ENCODE data around the gene SRM. TPM values are rescaled to one million over a fixed set of nuclear protein-coding genes. Genes with fewer than 3 reads are reported as not detected.
"Not testable (repeated sequence)": the region's sequence is repeated elsewhere in the genome, so short reads cannot be mapped to it uniquely, and the experiment has no call there.

SRM gene
- total RNA-seq, 2 donors from 2014 or later, result 52.8 to 71.5 TPM

DNA sequence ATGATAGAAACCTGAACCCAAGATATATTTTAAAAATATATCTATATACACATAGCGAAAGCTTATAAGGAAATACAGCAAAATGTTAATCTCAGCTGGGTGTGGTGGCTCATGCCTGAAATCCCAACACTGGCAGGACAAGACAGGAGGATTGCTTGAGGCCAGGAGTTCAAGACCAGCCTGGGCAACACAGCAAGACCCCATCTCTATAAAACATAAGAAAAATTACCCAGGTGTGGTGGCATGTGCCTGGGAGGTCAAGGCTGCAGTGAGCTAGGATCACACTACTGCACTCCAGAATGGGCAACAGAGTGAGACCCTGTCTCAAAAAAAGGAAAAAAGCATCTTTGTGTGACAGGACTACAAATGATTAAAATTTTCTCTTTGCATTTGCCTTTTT, 6.0 kb upstream of the SRM start:
- H3K27ac ChIP-seq, result no peak overlapping the region
- DNase-seq (ENCODE audit: low spot score), result no peak
- H3K27me3 ChIP-seq, result no peaks in the 10 kb centered on the region
- H3K36me3 ChIP-seq, result peaks cover 59% of the 10 kb centered on the region
- peaks cover 0 to 11% of the 10 kb centered on the region in 2 donors for H3K4me1 ChIP-seq
- no peak for TF ChIP-seq CTCF (IDR thresholded peaks at IDR 0.05)
- no peak overlapping the region for H3K4me3 ChIP-seq
- H3K9me3 ChIP-seq, result no peaks in the 10 kb centered on the region

DNA sequence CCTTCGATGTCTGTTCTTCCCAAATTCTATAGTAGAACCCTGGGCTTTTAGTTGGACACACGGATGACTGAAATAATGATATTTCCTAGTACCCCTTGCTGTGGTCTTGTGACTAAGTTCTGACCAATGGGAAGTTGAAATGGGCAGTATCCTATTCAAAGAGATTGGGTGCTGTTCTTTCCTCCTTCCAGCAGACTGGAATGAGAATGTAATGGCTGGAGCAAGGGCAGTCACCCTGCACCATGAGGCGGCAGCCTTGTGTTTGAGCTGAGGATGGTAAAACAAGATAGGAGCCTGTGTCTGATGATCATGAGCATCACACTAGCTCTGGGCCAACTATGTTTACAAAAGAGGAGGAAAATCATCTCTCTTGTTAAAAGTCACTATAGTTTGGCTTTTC, 5.1 kb upstream of the SRM start:
- Histone ChIP-seq H3K27me3 (no peaks in the 10 kb centered on the region), H3K4me3 (no peak overlapping the region), H3K27ac (no peak overlapping the region), H3K9me3 (no peaks in the 10 kb centered on the region), H3K36me3 (peaks cover 53% of the 10 kb centered on the region), H3K4me1 (peaks cover 0 to 15% of the 10 kb centered on the region in 2 donors)
- no peak for TF ChIP-seq CTCF (IDR thresholded peaks at IDR 0.05)
- no peak for DNase-seq (ENCODE audit: low spot score)

GRCh38 chr1:11063937-11064537, 4.2 kb upstream of the SRM start:
- H3K27me3 ChIP-seq; H3K9me3 ChIP-seq; H3K4me3 ChIP-seq; DNase-seq (ENCODE audit: low spot score); H3K27ac ChIP-seq: not testable (repeated sequence)
- peaks cover 0 to 21% of the 10 kb centered on the region in 2 donors for H3K4me1 ChIP-seq
- peaks cover 44% of the 10 kb centered on the region for H3K36me3 ChIP-seq

DNA sequence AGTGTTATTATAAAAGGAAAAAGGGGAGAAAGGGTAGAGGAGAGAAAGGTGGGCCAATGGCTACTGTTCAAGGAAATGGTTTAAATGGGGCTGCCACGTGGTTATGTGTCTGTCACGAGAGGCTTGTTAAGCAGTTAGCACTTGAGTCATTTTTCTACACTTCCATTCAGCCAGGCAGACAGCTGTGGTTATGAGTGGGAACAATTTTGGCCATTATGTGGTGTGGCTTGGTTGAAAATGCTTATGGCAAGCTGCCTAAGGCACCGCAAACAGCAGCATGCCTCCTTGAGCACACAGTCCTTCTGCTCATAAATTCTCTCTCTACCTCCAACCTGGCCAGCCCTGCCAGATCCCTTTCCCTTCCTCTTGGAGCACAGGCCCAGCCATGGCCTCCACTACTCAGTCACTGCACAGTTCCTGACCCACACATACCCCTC, 3.2 kb upstream of the SRM start:
- no peak overlapping the region for H3K4me3 ChIP-seq
- H3K27ac ChIP-seq, result no peak overlapping the region
- TF ChIP-seq CTCF (IDR thresholded peaks at IDR 0.05), result no peak
- H3K36me3 ChIP-seq, result peaks cover 33% of the 10 kb centered on the region
- H3K9me3 ChIP-seq, result no peaks in the 10 kb centered on the region
- H3K4me1 ChIP-seq, result peaks cover 0 to 27% of the 10 kb centered on the region in 2 donors
- H3K27me3 ChIP-seq, result no peaks in the 10 kb centered on the region
- no peak for DNase-seq (ENCODE audit: low spot score)

- H3K27me3 ChIP-seq, result no peaks in the 10 kb centered on the region
- H3K27ac ChIP-seq, result no peak overlapping the region
- H3K9me3 ChIP-seq, result no peaks in the 10 kb centered on the region
- no peak for DNase-seq (ENCODE audit: low spot score)
- no peak for TF ChIP-seq CTCF (IDR thresholded peaks at IDR 0.05)
- H3K4me3 ChIP-seq, result no peak overlapping the region
- H3K4me1 ChIP-seq, result peaks cover 0 to 27% of the 10 kb centered on the region in 2 donors
- peaks cover 21% of the 10 kb centered on the region for H3K36me3 ChIP-seq
Measured at GRCh38 chr1:11061652-11062365, 2.0 kb upstream of the SRM start.

GRCh38 chr1:11059155-11059967, 457 bp downstream of the SRM start:
- peaks cover 18% of the 10 kb centered on the region for H3K36me3 ChIP-seq

More at GRCh38 chr1:11059155-11059967, 457 bp downstream of the SRM start:
- DNase-seq (ENCODE audit: low spot score), result no peak
- Histone ChIP-seq H3K27me3 (no peaks in the 10 kb centered on the region), H3K4me1 (peaks cover 0 to 27% of the 10 kb centered on the region in 2 donors), H3K27ac (peak overlapping the region; percentile 51 to 55), H3K4me3 (peak overlapping the region; percentile 97 to 98), H3K9me3 (no peaks in the 10 kb centered on the region)
- no peak for TF ChIP-seq CTCF (IDR thresholded peaks at IDR 0.05)

All from right atrium auricular region (tissue), 2 donors.